Parathyroid adenoma (tissue), 2 donors: ENCODE data around the gene PAFAH1B2.

ENCODE experiments used
- H2AFZ ChIP-seq: fragments of 300-600 bp; sonication (generic); one replicate; pipeline ENCODE4 v1.7.0; 2017; ENCODE audit warnings: antibody characterized with exemption, mild to moderate bottlenecking
- H3K27ac ChIP-seq: fragments of 300-600 bp; sonication (generic); one replicate; pipeline ENCODE4 v1.7.0; 2017
- H3K27me3 ChIP-seq: fragments of 300-600 bp; sonication (generic); one replicate; pipeline ENCODE4 v1.7.0; 2017; ENCODE audit warnings: low read length; ENCODE audit not compliant: control insufficient read depth, insufficient read depth
- H3K36me3 ChIP-seq: fragments of 300-600 bp; sonication (generic); one replicate; pipeline ENCODE4 v1.7.0; 2017; ENCODE audit warnings: low read length; ENCODE audit not compliant: control insufficient read depth, insufficient read depth
- H3K4me1 ChIP-seq: fragments of 300-600 bp; sonication (generic); one replicate; pipeline ENCODE4 v1.7.0; 2017; ENCODE audit warnings: control low read depth
- H3K4me2 ChIP-seq: fragments of 300-600 bp; sonication (generic); one replicate; pipeline ENCODE4 v1.7.0; 2017; ENCODE audit warnings: low read length
- H3K4me3 ChIP-seq: fragments of 300-600 bp; sonication (generic); one replicate; pipeline ENCODE4 v1.7.0; 2017; ENCODE audit warnings: low read depth, low read length
- H3K79me2 ChIP-seq: fragments of 300-600 bp; sonication (generic); one replicate; pipeline ENCODE4 v1.7.0; 2017; ENCODE audit warnings: control low read depth
- H3K9ac ChIP-seq: fragments of 300-600 bp; sonication (generic); one replicate; pipeline ENCODE4 v1.7.0; 2017; ENCODE audit warnings: mild to moderate bottlenecking
- H3K9me3 ChIP-seq: fragments of 300-600 bp; sonication (generic); one replicate; pipeline ENCODE4 v1.7.0; 2017; ENCODE audit warnings: low read length; ENCODE audit not compliant: control insufficient read depth
- CTCF ChIP-seq: fragments of 300-600 bp; sonication (generic); IDR thresholded peaks from one replicate; pipeline ENCODE4 v1.7.0; 2017; ENCODE audit warnings: antibody characterized with exemption, mild to moderate bottlenecking
- donor health status: primary hyperparathyroidism.

Gene PAFAH1B2

DNA sequence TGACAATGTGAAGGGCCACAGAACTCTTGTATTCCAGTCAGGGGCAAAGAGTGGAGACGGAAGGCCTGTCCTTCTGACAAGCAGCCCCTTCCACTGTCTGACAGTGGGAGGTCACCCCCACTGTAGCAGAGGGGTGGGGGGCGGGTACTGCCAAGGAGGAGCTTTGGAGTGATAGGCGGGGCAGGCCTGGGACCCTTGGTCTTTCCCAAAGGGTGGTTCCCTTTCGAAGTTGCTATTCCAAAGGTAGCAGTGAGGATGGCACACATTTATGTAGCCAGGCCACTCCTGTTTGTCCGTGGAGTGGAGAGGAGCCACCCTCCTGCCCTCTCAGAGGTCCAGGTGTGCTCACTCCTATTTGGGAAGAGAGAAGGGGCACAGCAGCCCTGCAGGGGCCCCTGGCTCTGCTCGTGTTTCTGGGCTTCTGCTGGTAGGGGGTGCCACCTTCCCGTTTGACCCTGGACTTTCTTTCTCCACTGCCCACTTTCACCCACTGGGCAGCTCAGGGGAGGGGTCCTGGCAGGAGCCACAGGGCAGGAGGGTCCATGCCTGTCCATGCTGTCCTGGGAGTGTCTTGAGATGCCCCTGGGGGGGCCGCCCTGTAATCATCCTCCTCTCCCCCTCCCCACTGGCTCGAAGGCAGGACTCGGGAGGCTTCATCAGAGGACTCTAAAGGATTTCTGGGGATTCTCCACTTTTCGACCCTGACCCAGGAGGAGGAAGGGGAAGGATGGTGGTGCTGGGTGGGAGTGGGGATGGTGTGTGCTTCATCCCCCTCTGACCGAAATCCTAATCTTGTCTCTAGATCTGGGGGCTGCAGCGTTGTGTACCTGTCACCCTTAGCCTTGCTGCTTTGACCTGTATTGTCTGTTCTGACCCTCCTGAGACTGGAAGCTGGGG is 56.1 kb downstream of the PAFAH1B2 start:
- Histone ChIP-seq H3K4me1 (no peaks in the 10 kb centered on the region), H2AFZ (no peak overlapping the region), H3K9me3 (no peaks in the 10 kb centered on the region), H3K27me3 (no peaks in the 10 kb centered on the region), H3K4me3 (peak overlapping the region; percentile 27), H3K27ac (peak overlapping the region; percentile 39), H3K9ac (no peak overlapping the region), H3K79me2 (no peaks in the 10 kb centered on the region), H3K36me3 (no peaks in the 10 kb centered on the region), H3K4me2 (no peak overlapping the region)
- TF ChIP-seq CTCF = no peak

DNA sequence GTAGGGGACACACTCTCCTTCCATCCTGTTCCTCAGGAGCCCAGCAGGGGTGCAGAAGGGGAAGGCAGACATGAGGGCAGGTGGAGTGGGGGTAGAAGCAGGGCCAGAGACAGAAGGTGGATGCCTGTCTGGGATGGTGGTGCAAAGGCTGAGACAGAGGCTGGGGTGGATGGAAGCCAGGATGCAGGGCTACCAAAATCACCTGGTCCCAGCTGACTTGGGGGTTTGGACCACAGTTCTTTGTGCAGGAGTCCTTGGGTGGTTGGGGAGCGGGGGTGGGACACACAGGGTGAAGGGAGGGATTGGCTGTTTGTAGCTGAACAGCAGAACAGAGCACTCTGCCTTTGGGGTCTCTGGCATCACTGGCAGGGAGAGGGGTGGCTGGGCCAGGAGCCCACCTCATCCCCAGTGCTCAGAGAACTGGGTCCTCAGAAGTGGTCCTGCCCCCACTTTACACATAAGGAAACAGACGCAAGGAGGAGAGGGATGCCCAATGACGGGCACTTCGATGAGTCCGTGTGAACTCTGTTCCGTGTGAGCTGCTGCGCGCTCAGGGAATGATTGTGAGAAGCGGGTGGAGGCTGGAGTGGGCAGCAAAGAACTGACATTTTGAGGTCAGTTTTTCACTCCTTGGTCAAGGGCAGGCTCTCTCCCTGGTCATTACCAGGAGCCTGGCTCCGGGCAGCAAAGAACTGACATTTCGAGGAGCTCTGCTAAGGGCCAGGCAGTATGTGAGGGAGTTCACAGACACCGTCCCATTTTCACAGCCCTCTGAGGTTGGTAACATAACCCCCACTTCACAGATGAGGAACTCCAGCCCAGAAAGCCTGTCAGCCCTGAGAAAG is 56.9 kb downstream of the PAFAH1B2 start:
- Histone ChIP-seq H3K9me3 (no peaks in the 10 kb centered on the region), H3K27me3 (no peaks in the 10 kb centered on the region), H3K79me2 (no peaks in the 10 kb centered on the region), H3K9ac (no peak overlapping the region), H3K36me3 (no peaks in the 10 kb centered on the region), H2AFZ (no peak overlapping the region), H3K4me3 (no peak overlapping the region), H3K4me1 (no peaks in the 10 kb centered on the region), H3K4me2 (no peak overlapping the region), H3K27ac (no peak overlapping the region)
- TF ChIP-seq CTCF = no peak

GRCh38 chr11:117201658-117202305 is 57.7 kb downstream of the PAFAH1B2 start:
- Histone ChIP-seq H3K4me1 (no peaks in the 10 kb centered on the region), H3K4me2 (no peak overlapping the region), H3K27ac (no peak overlapping the region), H3K9me3 (no peaks in the 10 kb centered on the region), H3K36me3 (no peaks in the 10 kb centered on the region), H3K79me2 (no peaks in the 10 kb centered on the region), H2AFZ (no peak overlapping the region), H3K27me3 (no peaks in the 10 kb centered on the region), H3K4me3 (no peak overlapping the region), H3K9ac (no peak overlapping the region)
- TF ChIP-seq CTCF = no peak

DNA sequence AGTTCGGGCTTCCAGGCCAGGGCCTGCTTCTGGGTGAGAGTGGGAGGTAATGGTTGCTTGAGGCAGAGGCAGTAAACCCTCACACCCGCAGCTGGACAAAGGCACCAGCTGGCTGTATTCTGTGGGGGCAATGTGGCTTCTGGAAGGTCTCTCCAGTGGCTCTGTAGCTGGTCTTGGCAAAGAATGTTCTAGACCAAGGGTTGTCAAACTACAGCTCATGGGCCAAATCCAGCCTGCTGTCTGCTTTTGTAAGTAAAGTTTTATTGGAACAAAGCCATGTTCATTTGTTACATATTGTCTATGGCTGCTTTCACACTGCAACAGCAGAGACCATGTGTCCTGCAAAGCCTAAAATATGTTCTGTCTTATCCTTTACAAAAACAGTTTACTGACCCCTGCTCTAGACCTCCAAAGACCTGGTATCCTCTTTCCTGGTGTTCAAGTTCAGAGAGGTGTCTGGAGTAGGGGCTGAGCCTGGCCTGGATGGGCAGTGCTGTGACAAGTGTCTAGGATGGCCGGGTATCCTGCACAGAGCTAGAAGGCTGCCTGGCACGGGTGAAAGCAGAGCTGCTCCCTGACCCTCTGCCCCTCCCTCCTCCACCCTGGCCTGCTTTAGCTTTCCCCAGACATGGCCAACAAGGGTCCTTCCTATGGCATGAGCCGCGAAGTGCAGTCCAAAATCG is 58.4 kb downstream of the PAFAH1B2 start:
- H3K4me3 ChIP-seq = no peak overlapping the region

More for the DNA sequence above, 58.4 kb downstream of the PAFAH1B2 start:
- Histone ChIP-seq H3K9ac (no peak overlapping the region), H3K27me3 (no peaks in the 10 kb centered on the region), H3K36me3 (no peaks in the 10 kb centered on the region), H3K4me2 (no peak overlapping the region), H3K27ac (no peak overlapping the region), H3K9me3 (no peaks in the 10 kb centered on the region), H2AFZ (no peak overlapping the region), H3K79me2 (no peaks in the 10 kb centered on the region), H3K4me1 (no peaks in the 10 kb centered on the region)
- TF ChIP-seq CTCF = no peak
